IPS-15b (cell line): ENCODE measurements around the gene RSPO4.

ENCODE experiments used
- H3K27me3 ChIP-seq: one replicate; pipeline ENCODE4 v1.6.1; 2013; ENCODE audit warnings: low read length; ENCODE audit not compliant: control insufficient read depth, insufficient read depth
- H3K36me3 ChIP-seq: one replicate; pipeline ENCODE4 v1.6.1; 2013; ENCODE audit warnings: low read length; ENCODE audit not compliant: control insufficient read depth, insufficient read depth
- H3K4me1 ChIP-seq: one replicate; pipeline ENCODE4 v1.6.1; 2013; ENCODE audit warnings: mild to moderate bottlenecking, low read length; ENCODE audit not compliant: control insufficient read depth, insufficient read depth
- H3K4me3 ChIP-seq: one replicate; pipeline ENCODE4 v1.5.1; 2013; ENCODE audit warnings: low read depth, low read length
- H3K9ac ChIP-seq: one replicate; pipeline ENCODE4 v1.6.1; 2013; ENCODE audit warnings: low read depth, mild to moderate bottlenecking, low read length
- H3K9me3 ChIP-seq: one replicate; pipeline ENCODE4 v1.6.1; 2013; ENCODE audit warnings: mild to moderate bottlenecking, low read length; ENCODE audit not compliant: control insufficient read depth, insufficient read depth

RSPO4 gene

GRCh38 chr20:962683-963082 is 39.4 kb downstream of the RSPO4 start:
- Histone ChIP-seq H3K4me1 (no peaks in the 10 kb centered on the region), H3K4me3 (no peak overlapping the region), H3K27me3 (no peaks in the 10 kb centered on the region), H3K36me3 (no peaks in the 10 kb centered on the region), H3K9me3 (no peaks in the 10 kb centered on the region), H3K9ac (no peak overlapping the region)

GRCh38 chr20:962223-962622 is 39.9 kb downstream of the RSPO4 start:
- H3K4me1 ChIP-seq: no peaks in the 10 kb centered on the region
- no peaks in the 10 kb centered on the region for H3K36me3 ChIP-seq
- no peak overlapping the region for H3K9ac ChIP-seq
- no peaks in the 10 kb centered on the region for H3K9me3 ChIP-seq
- no peak overlapping the region for H3K4me3 ChIP-seq
- H3K27me3 ChIP-seq: no peaks in the 10 kb centered on the region

DNA sequence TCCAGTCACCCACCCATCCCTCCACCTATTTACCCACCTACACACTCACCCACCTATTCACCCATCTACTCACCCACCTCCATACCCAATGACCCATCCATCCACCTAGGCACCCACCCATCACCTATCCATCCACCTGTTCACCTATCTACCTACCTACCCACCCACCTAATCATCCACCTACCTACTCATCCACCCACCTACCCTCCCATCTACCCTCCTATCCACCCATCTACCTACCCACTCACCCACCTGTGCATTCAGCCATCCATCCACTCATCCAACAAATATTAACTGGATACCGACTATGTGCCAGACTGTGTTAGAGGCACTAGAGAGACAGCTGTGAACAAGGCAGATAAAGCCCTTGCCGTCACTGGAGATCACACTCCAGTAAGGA is 40.3 kb downstream of the RSPO4 start:
- H3K4me3 ChIP-seq: no peak overlapping the region
- H3K36me3 ChIP-seq: no peaks in the 10 kb centered on the region
- H3K9ac ChIP-seq: no peak overlapping the region
- no peaks in the 10 kb centered on the region for H3K27me3 ChIP-seq
- no peaks in the 10 kb centered on the region for H3K4me1 ChIP-seq
- no peaks in the 10 kb centered on the region for H3K9me3 ChIP-seq

- Histone ChIP-seq H3K27me3 (no peaks in the 10 kb centered on the region), H3K36me3 (no peaks in the 10 kb centered on the region), H3K9ac (no peak overlapping the region), H3K4me3 (no peak overlapping the region), H3K4me1 (peaks cover 3% of the 10 kb centered on the region), H3K9me3 (no peaks in the 10 kb centered on the region)
Measured at GRCh38 chr20:959996-960615, 42.0 kb downstream of the RSPO4 start.

DNA sequence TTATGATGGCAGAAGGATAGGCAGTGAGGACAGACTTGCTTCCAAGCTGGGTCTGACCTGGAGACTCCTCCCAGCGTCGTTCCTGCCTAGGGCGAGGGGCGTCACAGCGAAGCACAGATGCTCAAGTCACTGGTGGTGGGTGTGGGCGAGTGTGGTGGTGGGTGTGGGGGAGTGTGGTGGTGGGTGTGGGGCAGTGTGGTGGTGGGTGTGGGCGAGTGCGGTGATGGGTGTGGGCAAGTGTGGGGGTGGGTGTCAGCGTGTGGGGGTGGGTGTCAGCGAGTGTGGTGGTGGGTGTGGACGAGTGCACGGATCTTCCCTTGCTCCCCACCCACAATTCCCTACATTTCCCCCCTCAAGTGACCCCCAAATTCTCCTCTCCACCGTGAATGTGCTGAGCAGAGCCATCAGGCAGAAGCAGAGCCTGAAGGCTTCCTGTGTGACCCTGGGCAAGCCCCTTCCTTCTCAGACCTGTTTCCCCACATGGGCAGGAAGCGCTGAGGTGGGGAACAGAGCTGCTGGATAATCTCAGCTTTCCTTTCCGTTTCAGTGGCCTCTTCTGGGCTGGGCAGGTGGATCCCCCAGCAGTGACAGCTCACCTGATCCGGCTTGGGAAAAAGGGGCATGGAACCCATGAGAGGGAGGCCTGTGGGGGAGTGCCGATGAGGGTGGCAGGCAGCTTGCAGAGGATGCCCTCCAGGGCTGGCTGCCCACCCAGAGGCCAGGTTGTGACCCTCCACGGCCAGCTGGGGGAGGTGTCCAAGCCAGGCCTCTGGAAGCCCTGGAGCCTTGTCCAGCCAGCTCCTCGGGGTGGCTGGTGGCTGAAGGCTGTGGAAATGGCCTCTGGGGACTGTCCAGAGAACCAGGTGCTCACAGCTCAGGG is 42.9 kb downstream of the RSPO4 start:
- Histone ChIP-seq H3K4me3 (no peak overlapping the region), H3K4me1 (peaks cover 3% of the 10 kb centered on the region), H3K9ac (no peak overlapping the region), H3K9me3 (no peaks in the 10 kb centered on the region), H3K36me3 (no peaks in the 10 kb centered on the region), H3K27me3 (no peaks in the 10 kb centered on the region)

DNA sequence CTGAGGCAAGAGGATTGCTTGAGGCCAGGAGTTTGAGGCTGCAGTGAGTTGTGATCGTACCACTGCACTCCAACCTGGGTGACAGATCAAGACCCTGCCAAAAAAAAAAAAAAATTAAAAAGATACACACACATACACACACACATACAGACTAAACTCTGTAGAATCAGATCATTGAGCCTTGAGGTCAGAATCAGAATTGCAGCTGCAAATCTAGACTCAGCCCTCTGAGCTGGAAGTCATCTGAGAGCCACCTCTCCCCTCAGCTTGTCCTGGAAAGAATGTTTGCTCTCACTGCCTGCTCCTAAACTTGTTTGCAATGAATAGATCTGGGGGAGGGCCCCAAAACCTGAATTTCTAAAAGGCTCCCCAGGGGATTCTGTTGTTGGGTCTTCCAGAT is 44.6 kb downstream of the RSPO4 start:
- Histone ChIP-seq H3K9me3 (no peaks in the 10 kb centered on the region), H3K27me3 (no peaks in the 10 kb centered on the region), H3K36me3 (no peaks in the 10 kb centered on the region), H3K9ac (no peak overlapping the region), H3K4me3 (no peak overlapping the region), H3K4me1 (peaks cover 3% of the 10 kb centered on the region)

DNA sequence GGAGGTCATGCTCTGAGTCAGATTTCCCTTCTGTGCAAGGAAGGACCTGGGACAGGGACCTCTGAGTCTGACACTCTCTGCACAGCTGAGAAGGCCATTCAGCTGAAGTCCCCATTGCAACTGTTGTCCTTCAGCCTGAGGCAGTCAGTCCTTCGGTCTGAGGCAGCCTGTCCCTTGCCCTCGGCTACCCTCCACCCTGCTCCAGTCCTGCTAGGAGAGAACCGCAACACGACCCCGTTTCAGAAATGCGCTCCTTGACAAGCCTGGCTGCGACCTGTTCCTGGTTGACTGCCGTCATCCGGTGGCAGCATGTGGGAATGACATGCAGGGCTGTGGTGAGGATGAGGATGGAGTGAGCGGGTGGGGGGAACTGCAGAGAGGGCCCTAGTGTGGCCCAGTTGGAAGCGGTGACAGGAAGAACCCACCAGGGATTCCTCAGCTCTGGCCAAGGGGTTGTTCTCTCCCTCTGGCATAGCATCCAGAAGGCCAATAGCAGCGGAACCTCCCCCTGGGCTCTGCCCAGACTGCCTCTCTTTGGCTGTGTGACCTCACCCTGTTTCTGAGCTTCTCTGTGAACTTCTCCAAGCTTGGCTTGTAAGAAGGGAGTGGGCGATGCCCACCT is 45.7 kb downstream of the RSPO4 start:
- H3K4me1 ChIP-seq: peaks cover 3% of the 10 kb centered on the region
- no peaks in the 10 kb centered on the region for H3K27me3 ChIP-seq
- H3K9me3 ChIP-seq: no peaks in the 10 kb centered on the region
- H3K36me3 ChIP-seq: no peaks in the 10 kb centered on the region
- H3K9ac ChIP-seq: no peak overlapping the region
- no peak overlapping the region for H3K4me3 ChIP-seq

DNA sequence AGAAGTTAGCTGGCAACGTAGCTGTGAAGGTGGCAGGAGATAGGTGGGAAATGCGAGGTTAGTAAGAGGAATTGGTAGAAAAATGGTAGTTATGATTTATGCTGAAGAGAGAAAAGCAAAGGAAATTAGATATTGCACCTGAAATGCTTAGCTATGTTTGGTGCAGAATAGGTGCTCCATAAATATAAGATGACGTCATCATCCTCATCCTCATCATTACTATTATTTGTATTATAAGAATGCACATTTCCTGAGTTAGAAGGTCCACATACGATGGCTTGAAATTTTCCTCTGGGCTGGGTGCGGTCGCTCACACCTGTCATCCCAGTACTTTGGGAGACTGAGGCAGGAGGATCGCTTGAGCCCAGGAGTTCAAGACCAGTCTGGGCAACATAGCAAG is 46.5 kb downstream of the RSPO4 start:
- Histone ChIP-seq H3K4me3 (no peak overlapping the region), H3K9ac (no peak overlapping the region), H3K4me1 (peaks cover 3% of the 10 kb centered on the region), H3K27me3 (no peaks in the 10 kb centered on the region), H3K9me3 (no peaks in the 10 kb centered on the region), H3K36me3 (no peaks in the 10 kb centered on the region)

DNA sequence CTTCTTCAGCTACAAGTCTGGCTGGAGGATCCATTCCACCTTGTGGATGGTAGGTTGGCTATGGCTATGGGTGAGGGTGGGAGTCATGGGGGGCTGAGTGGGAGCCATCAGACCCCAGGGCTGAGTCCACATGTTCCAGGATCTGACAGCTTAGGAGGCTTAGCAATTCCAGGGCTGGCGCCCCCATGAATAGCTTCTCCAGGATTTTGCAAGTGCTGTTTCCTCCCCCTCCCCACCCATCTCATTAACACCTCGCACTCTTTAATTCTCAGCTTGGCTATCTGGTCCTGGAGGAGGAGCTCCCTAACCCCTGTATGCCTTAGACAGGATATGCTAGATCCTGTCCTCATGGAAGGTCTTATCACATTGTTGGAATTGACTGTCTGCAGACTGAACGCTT is 47.0 kb downstream of the RSPO4 start:
- Histone ChIP-seq H3K27me3 (no peaks in the 10 kb centered on the region), H3K9ac (no peak overlapping the region), H3K4me3 (no peak overlapping the region), H3K9me3 (no peaks in the 10 kb centered on the region), H3K36me3 (no peaks in the 10 kb centered on the region), H3K4me1 (peaks cover 3% of the 10 kb centered on the region)

GRCh38 chr20:953742-954141 is 48.4 kb downstream of the RSPO4 start:
- no peaks in the 10 kb centered on the region for H3K36me3 ChIP-seq
- H3K27me3 ChIP-seq: no peaks in the 10 kb centered on the region
- no peaks in the 10 kb centered on the region for H3K9me3 ChIP-seq
- no peak overlapping the region for H3K4me3 ChIP-seq
- H3K4me1 ChIP-seq: peaks cover 3% of the 10 kb centered on the region
- no peak overlapping the region for H3K9ac ChIP-seq

- no peak overlapping the region for H3K9ac ChIP-seq
- no peaks in the 10 kb centered on the region for H3K9me3 ChIP-seq
- peaks cover 3% of the 10 kb centered on the region for H3K4me1 ChIP-seq
Measured at GRCh38 chr20:952196-952795, 49.8 kb downstream of the RSPO4 start.

More at GRCh38 chr20:952196-952795, 49.8 kb downstream of the RSPO4 start:
- H3K4me3 ChIP-seq: no peak overlapping the region
- H3K36me3 ChIP-seq: no peaks in the 10 kb centered on the region
- H3K27me3 ChIP-seq: no peaks in the 10 kb centered on the region
